GM19025 (cell line): ENCODE data around the gene RTKN2.
"Not testable (repeated sequence)": the region's sequence is repeated elsewhere in the genome, so short reads cannot be mapped to it uniquely, and the experiment has no call there.

Experiments
- ATAC-seq: cut with Tn5 transposase; IDR thresholded peaks from one replicate; pipeline ENCODE4 v1.9.1; 2021; ENCODE audit warnings: mild to moderate bottlenecking, low read depth, moderate library complexity; ENCODE audit not compliant: unreplicated experiment

RTKN2 gene

DNA sequence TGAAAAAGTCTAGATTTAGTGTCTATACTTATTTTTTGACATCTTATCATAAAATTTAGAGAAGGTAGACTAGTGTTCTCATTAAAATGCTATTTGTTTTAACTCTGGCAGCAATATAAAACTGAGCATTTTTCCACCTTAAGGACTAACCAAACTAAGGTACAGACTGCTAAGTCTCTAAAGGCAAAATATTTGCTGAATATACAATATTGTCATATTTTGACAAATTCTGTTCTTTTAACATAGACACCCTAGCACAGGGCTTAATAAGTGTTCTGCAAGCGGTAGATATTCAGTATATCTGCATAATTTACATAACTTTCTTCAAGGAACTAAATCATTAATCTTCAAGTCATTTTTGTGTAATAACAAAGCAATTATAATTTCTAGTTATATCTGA, 8.6 kb downstream of the RTKN2 start:
- no peak for ATAC-seq

DNA sequence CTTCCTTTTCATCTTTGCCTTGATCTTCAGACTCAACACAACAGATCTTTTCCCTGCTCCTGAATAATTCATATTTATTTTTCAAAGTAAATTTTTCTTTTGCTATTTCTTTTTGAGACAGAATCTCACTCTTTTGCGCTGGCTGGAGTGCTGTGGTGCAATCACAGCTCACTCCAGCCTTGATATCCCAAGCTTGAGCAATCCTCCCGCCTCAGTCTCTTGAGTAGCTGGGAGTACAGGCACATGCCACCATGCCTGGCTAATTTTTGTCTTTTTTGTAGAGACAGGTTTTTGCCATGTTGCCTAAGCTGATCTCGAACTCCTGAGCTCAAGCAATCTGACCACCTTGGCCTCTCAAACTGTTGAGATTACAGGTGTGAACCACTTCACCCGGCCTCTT, 9.2 kb downstream of the RTKN2 start:
- ATAC-seq = no peak

DNA sequence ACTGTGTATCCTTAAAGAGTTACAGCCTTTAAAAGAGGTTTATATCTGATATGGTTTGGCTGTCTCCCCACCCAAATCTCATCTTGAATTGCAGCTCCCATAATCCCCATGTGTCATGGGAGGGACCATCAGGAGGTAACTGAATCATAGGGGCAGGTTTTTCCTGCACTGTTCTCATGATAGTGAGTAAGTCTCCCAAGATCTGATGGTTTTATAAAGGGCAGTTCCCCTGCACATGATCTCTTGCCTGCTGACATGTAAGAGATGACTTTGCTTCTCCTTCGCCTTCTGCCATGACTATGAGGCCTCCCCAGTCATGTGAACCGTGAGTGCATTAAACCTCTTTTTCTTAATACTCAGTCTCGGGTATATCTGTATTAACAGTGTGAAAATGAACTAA, 9.7 kb downstream of the RTKN2 start:
- no peak for ATAC-seq

DNA sequence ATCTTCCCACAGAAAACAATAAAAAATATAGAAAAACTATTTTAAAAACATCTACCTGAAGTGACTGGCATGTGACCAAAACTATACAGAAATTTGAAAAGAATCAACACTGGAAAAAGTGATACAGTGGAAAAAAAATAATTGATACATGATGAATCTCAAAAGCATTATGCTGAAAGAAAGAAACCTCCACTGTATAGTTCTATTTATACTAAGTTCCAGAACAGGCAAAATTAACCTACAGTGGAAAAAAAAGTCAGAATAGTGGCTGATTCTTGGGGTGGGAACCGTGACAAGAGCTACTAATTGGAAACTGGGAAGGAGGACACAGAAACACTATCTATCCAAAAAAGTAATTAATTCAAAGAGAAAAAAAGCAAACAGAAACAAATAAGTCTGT, 14.9 kb downstream of the RTKN2 start:
- ATAC-seq = no peak

DNA sequence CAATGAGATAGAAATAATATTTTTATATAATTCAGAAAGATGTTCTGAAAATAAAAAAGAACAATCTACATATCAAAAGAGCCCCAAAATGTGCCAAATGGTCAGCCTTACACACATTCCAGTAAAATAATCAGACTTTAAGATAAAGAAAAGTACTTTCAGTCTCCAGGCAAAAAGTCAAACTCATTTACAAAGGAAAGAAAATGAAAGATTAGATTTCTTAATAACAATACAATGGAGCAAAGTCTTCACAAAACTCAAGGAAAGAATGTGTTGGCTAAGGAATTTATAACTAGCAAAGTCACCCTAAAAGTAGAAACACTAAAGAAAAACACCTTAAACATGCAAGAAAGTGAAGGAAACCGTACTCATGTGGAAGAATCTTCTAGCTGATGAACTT, 16.6 kb downstream of the RTKN2 start:
- ATAC-seq = no peak

DNA sequence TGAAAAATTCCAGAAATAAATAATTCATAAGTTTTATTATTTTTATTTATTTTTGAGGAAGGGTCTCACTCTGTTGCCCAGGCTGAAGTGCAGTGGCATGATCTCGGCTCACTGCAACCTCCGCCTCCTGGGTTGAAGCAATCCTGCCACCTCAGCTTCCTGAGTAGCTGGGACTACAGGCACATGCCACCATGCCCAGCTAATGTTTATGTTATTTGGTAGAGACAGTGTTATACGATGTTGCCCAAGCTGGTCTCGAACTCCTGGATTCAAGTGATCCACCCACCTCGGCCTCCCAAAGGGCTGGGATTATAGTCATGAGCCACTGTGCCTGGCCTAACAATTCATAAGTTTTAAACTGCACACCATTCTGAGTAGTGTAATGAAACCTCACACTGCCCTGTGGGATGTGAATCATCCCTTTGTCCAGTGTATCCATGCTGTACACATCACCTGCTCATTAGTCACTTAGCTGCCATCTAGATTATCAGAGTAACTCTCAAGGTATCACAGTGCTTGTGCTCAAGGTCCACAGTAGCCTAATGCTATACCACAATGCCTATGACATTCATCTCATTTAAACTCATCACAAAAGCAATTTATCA, 17.9 kb downstream of the RTKN2 start:
- no peak for ATAC-seq

DNA sequence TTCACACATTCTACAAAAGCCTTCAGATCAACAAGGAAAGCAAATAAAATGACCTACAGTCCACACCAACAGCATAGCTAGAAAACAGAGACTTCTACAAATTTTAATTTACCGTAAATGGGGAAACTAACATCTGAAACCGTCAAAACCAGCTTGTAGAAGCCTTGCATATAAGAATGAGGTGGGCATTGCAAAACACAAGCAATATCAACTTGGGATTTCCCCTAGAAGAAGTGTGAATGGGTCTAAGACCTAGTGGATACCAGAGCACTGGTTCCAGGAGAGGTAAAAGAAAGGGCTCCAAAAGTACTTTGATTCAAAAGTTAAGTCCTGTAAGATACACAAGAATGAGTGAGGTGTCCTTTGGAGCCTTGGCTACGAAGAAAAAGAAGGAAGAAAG, 18.7 kb downstream of the RTKN2 start:
- no peak for ATAC-seq

DNA sequence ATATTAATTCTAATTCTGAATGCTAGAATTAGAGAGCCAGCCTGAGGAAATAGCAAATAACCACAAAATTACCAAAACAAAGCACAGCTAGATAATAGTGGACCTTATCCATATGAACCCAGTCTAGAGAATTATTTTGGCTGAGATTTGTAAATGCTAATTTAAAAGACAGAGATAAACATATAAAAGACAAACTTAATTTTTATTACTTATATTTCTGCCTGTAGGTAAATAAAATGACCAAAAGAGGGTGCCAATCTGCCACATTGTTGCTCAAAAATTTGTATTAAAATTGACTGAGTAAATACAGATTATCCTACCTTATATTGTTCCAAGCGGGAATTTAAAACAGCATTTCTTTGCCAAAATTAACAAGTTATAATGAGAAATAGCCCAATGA, 20.2 kb downstream of the RTKN2 start:
- ATAC-seq = no peak

DNA sequence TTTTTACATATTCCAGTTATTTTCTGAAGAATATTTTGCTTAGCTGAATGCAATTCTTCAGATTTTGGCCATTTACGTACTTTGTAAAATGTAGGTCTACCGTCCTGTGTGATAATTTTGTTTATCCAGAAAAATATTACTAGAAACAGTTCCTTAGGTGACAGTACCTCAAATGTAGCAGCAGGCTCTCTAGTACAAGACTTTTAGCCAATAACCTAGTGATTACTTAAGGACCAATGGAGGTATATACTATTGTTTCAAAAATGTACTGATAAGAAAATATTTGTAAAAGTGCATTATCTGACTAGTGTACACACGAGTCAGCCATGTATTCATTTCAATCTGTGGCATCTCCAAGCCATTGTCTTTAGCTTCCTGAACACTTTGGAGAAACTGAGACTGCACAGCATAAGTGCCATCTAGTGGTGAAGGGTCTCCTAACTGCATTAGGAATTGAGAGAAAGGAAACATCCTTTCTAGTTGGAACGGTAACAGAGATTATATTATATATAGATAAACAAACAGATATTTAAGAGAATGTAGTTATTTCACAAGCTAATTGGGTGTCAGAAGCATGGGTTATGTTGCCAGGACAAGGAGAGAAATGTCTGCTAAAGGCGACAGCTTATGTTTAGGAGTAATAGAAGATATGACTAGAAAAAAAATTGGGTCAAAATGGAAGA, 23.7 kb downstream of the RTKN2 start:
- peak; percentile 51 for ATAC-seq

DNA sequence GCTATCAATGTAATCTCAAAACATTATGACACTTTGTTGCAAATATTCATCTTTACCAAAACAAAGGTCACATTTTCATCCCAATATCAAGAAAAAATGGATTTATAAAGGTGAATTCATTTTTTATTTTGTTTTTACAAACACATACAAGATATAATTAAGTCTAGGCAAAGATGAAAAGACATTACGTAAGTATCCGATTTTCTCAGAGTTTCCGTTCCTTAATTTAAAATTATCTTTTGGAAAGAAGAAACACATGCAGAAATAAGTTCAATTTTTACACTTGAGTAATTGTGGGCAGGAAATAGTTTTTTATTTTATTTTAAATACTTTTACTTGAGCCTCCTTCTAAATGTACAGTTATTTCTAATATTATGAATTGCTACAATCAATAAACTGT, 24.6 kb downstream of the RTKN2 start:
- ATAC-seq = no peak

DNA sequence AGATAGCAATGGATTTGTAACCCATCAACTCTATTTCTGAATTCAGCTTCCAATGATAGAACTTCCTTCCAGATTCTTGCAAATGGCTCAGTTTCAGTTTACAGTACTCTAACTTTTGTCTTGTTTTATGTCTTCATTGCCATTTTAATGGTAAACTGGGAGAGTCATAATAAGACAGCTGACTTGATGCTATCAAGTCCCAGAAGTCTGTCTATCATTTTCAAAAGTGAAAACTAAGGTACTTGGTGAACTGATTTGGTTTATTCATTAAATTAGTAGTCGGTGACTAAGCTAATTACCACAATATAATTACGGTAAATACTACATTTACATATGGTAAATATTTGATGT, 25.0 kb downstream of the RTKN2 start:
- ATAC-seq = peak; percentile 40

DNA sequence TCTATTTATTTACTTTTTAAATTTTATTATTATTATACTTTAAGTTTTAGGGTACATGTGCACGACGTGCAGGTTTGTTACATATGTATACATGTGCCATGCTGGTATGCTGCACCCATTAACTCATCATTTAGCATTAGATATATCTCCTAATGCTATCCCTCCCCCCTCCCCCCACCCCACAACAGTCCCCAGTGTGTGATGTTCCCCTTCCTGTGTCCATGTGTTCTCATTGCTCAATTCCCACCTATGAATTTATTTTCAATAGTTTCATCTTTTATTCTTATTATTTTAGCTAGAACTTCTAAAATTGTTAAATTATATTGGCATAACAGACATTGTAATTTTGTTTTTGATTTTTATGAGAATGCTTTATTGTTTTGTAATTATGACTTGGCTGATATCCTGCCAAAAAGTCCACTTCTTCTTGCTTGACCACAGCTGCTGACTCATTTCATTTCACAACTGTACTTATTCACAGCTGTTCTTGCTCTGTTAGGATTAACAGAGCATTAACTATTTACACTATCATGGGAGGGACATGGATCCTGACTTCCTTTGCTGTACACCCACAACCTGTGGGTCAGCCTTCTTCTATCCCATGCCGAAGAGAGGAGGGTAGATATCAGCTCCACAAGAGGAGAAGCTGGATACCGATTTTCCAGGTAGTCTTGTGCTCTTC, 25.5 kb downstream of the RTKN2 start:
- ATAC-seq = peak; percentile 84

DNA sequence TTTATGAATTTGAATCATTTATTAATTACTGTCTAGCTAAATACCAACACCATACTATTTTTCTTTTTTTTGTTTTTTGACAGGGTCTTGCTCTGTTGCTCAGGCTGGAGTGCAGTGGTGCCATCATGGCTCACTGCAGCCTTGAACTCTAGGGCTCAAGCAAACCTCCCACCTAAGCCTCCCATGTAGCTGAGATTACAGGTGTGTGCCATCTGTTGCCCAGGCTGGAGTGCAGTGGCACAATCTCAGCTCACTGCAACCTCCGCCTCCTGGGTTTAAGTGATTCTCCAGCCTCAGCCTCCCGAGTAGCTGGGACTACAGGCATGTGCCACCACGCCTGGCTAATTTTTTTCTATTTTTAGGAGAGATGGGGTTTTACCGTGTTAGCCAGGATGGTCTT, 27.1 kb downstream of the RTKN2 start:
- not testable (repeated sequence) for ATAC-seq

DNA sequence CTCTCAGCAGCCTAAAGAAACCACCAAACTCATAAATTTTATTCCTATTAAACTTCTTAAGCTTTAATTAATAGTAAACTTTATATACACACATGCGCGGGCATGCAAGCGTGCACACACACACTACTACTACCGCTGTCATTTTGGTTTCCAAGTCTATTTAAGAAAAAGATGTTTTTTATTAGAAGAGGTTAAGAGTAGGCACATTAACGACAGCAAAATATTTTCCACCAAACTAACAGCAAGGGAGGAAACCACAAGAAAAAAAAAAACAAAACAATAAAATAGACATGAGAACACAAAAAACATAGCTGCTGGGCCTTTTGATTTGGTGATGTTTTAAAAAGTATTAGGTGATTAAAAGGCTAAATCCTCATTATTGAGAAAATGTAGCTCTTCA, 28.6 kb downstream of the RTKN2 start:
- no peak for ATAC-seq

DNA sequence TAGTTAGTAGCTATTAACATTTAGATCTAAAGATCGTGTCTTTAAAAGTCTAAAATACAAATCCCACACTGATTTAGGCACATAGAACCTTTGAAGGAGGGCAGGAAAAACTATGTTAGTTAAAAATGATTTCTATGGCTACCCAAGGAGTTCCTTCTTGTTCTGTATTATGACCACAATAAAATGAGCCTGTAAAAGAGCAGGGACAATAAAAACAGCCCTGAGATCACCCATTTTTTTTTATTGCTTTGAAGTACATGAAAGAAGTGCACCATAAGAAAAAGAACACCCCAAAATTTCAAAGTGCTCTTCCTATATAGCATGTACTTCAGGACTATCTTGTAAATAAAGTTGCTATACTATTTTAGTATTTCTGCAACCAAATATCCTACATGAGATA, 29.8 kb downstream of the RTKN2 start:
- no peak for ATAC-seq

DNA sequence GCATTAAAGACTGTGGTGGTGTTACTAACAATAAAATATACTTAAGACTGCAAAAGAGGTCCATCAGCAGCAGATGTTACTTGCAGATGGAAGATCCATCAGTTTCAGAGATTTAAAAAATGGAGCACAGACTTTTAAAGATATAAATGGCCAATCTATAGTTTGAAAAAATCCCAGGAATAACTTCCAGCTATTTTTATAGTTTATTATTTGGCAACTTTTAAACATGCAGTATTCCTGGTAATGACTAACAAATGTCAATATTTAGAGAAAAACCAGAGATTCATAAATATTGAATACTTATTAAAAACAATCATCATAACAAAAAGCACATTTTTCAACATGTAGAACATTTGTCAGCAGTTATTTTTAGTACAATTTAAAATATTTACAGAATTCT, 30.7 kb downstream of the RTKN2 start:
- ATAC-seq = no peak

DNA sequence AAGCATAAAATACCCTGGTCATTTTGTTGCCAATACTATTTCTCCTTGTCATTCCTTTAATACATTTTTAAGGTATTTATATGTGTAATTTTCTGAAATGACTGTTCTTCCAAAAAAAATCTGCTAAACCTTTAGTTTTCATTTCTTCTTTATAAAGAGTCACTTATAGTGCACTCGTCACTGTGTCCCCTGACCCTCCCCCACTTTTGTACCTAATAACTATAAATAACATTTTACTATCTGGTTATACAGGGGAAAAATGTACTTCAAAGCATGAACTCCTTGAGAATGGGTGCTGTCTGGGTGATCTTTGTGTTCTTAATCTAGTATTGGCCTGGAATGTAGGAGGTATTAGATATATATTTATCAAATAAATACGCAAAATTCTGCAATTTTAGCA, 31.1 kb downstream of the RTKN2 start:
- ATAC-seq = no peak

DNA sequence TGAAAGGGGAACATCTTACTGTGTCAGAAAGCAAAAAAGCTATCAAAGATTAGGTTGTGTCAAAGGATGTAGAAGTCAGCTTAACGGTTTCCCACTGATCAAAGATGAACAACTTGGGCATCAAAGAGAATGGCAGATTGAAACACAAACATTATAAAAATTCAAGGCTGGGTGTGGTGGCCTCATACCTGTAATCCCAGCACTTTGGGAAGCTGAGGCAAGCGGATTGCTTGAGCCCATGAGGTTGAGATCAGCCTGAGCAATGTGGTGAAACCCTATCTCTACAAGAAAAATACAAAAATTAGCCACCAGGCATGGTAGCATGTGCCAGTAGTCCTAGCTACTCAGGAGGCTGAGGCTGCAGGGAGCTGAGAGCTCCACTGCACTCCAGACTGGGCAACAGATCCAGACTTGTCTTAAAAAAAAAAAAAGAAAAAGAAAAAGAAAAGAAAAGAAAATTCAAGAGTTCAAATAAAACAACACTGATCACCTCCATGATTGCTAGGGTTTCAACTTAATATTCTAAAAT, 34.5 kb downstream of the RTKN2 start:
- ATAC-seq = no peak

DNA sequence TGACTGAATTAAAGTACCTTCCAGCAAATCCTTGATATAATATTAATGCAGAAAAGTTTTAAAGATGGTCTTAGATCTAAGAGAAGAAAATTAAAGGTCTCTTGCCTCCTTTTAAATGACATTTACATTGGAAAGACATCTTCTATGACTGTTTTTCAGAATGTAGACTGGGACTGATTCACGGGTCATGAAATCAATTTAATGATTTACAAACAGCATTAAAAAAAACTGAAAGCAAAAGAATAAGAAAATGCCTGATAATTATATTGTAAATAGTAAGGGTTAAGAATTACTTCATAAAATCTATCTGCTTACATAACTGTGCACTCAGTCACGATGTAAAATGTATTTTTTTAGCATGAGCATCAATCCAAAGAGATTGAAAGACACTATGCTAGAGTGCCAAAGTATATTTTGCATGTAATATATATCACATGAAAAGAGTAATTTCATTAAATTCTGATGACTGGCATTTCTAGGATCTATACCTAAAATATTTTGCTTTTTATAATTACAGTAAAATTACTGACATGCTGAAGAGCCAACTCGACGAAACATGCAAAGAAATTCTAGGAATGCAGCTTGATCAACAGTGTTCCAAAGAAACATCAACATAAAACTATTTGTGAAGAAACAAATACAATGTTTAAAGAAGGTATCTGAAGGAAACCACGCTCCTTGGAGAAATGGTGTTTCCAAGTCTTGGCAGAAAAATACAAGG, 35.1 kb downstream of the RTKN2 start:
- ATAC-seq = no peak

DNA sequence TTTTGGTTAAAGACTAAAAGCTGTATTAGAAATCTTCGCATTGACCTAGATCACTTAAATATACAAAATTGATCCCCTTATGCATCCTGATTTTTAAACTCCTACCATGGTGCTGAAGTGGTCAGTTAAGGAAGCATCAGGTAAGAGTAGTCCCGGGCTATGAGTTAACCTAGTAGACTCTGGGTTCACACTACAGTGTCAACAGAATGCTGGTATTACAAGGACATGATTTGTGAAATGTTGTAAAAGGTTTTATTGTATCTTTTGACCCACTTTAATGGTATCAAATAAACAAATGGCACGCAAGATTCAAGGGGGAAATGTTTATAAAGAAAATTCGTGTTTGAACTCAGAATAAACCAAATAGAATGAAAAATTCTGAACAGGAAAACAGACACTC, 36.8 kb downstream of the RTKN2 start:
- ATAC-seq = no peak

DNA sequence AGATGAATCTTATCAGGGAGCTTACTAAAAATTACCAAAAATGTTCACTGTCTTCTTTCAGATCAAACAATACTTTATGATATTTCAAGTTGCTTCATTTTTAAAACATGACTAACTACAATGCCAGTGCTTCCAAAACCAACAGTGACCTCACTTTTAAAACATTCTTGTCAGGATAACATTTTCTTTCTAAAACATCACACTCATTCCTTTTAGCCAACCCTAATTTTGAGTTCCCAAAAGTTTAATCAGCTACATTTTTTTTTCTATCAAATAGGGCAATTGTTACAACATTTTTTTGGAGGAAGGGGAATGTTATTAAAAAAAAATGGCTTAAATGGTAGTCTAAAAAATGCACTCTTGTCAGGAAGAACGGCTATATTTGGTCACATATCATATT, 37.3 kb downstream of the RTKN2 start:
- no peak for ATAC-seq
